ENCODE measurements around the gene GPR37L1. TPM values are rescaled to one million over a fixed set of nuclear protein-coding genes. Genes with fewer than 3 reads are reported as not detected.

Gene GPR37L1
- total RNA-seq, 1 donor from 2014 or later: 0.05 TPM

GRCh38 chr1:202149566-202149965, 26.8 kb downstream of the GPR37L1 start:
- no peaks in the 10 kb centered on the region for H3K27me3 ChIP-seq (ENCODE audit: low read depth)
- no peak overlapping the region for H3K27ac ChIP-seq (replicated peaks)
- no peak for DNase-seq
- H3K36me3 ChIP-seq: no peaks in the 10 kb centered on the region
- H3K9me3 ChIP-seq (replicated peaks): no peaks in the 10 kb centered on the region
- TF ChIP-seq CTCF (IDR thresholded peaks at IDR 0.05; ENCODE audit: borderline replicate concordance): no peak
- intact Hi-C loops (cut with micrococcal nuclease): no loop called here
- no peak overlapping the region for H3K4me3 ChIP-seq
- H3K4me1 ChIP-seq: peaks cover 11% of the 10 kb centered on the region

GRCh38 chr1:202150187-202150586, 27.5 kb downstream of the GPR37L1 start:
- no peaks in the 10 kb centered on the region for H3K36me3 ChIP-seq
- no peaks in the 10 kb centered on the region for H3K9me3 ChIP-seq (replicated peaks)
- H3K4me1 ChIP-seq: peaks cover 12% of the 10 kb centered on the region
- no peak overlapping the region for H3K4me3 ChIP-seq
- no peaks in the 10 kb centered on the region for H3K27me3 ChIP-seq (ENCODE audit: low read depth)
- intact Hi-C loops (cut with micrococcal nuclease): no loop called here
- H3K27ac ChIP-seq (replicated peaks): no peak overlapping the region
- TF ChIP-seq CTCF (IDR thresholded peaks at IDR 0.05; ENCODE audit: borderline replicate concordance): no peak
- DNase-seq: no peak

- DNase-seq: no peak
- Histone ChIP-seq H3K4me3 (no peak overlapping the region), H3K27me3 (ENCODE audit: low read depth) (no peaks in the 10 kb centered on the region), H3K27ac (replicated peaks) (no peak overlapping the region), H3K9me3 (replicated peaks) (no peaks in the 10 kb centered on the region), H3K36me3 (no peaks in the 10 kb centered on the region), H3K4me1 (peaks cover 12% of the 10 kb centered on the region)
- no peak for TF ChIP-seq CTCF (IDR thresholded peaks at IDR 0.05; ENCODE audit: borderline replicate concordance)
- intact Hi-C loops (cut with micrococcal nuclease): no loop called here
These were observed 27.9 kb downstream of the GPR37L1 start for GRCh38 chr1:202150602-202151001.

GRCh38 chr1:202151045-202151444, 28.3 kb downstream of the GPR37L1 start:
- Histone ChIP-seq H3K4me3 (no peak overlapping the region), H3K4me1 (peaks cover 11% of the 10 kb centered on the region), H3K27ac (replicated peaks) (no peak overlapping the region), H3K27me3 (ENCODE audit: low read depth) (no peaks in the 10 kb centered on the region), H3K36me3 (no peaks in the 10 kb centered on the region), H3K9me3 (replicated peaks) (no peaks in the 10 kb centered on the region)
- intact Hi-C loops (cut with micrococcal nuclease): no loop called here
- no peak for DNase-seq
- TF ChIP-seq CTCF (IDR thresholded peaks at IDR 0.05; ENCODE audit: borderline replicate concordance): no peak

- Histone ChIP-seq H3K9me3 (replicated peaks) (no peaks in the 10 kb centered on the region), H3K27me3 (ENCODE audit: low read depth) (no peaks in the 10 kb centered on the region), H3K36me3 (no peaks in the 10 kb centered on the region), H3K4me1 (peaks cover 11% of the 10 kb centered on the region), H3K4me3 (no peak overlapping the region), H3K27ac (replicated peaks) (no peak overlapping the region)
- no peak for TF ChIP-seq CTCF (IDR thresholded peaks at IDR 0.05; ENCODE audit: borderline replicate concordance)
- intact Hi-C loops (cut with micrococcal nuclease): no loop called here
- DNase-seq: no peak
These were observed 29.7 kb downstream of the GPR37L1 start for GRCh38 chr1:202152399-202152798.

GRCh38 chr1:202153284-202153683, 30.6 kb downstream of the GPR37L1 start:
- H3K4me3 ChIP-seq: no peak overlapping the region
- H3K36me3 ChIP-seq: no peaks in the 10 kb centered on the region
- no peak overlapping the region for H3K27ac ChIP-seq (replicated peaks)
- H3K4me1 ChIP-seq: peaks cover 11% of the 10 kb centered on the region
- H3K9me3 ChIP-seq (replicated peaks): no peaks in the 10 kb centered on the region
- no peak for TF ChIP-seq CTCF (IDR thresholded peaks at IDR 0.05; ENCODE audit: borderline replicate concordance)
- intact Hi-C loops (cut with micrococcal nuclease): no loop called here
- H3K27me3 ChIP-seq (ENCODE audit: low read depth): no peaks in the 10 kb centered on the region
- no peak for DNase-seq

All from left ventricle myocardium inferior (tissue), 1 donor.